NCI-H345 treated with DMSO at 0.1 percent for 48 hours (cell line): Measurements from ENCODE around the gene DESI2.

Experiments
- DNase-seq: peaks from one replicate; lab custom pipeline; 2025; ENCODE audit not compliant: unreplicated experiment; lab: John Stamatoyannopoulos, UW

Gene DESI2

GRCh38 chr1:244652623-244653438 is at the start of gene DESI2:
Gene DESI2, plus strand, starts transcription at chr1:244653126. Its CDS starts 188 bp downstream, at chr1:244653314.
- peak; percentile 98 for DNase-seq

DNA sequence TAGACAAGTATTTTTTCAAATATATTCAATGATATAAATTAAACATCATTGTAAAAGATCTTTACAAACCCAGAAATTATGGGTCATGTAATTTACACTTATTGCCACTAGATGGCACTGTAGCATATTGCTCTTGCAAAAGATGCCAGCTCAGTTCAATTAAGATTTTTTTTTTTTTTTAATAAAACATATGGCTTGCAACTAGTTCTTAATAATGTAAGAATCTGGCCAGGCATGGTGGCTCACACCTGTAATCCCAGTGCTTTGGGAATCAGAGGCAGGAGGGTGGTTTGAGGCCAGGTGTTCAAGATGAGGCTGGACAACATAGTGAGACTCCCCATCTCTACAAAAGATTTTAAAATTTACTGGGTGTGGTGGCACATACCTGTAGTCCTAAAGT is 49.4 kb upstream of the DESI2 start:
- DNase-seq: peak; percentile 55

GRCh38 chr1:244605835-244606370 is 47.0 kb upstream of the DESI2 start:
- DNase-seq: no peak

DNA sequence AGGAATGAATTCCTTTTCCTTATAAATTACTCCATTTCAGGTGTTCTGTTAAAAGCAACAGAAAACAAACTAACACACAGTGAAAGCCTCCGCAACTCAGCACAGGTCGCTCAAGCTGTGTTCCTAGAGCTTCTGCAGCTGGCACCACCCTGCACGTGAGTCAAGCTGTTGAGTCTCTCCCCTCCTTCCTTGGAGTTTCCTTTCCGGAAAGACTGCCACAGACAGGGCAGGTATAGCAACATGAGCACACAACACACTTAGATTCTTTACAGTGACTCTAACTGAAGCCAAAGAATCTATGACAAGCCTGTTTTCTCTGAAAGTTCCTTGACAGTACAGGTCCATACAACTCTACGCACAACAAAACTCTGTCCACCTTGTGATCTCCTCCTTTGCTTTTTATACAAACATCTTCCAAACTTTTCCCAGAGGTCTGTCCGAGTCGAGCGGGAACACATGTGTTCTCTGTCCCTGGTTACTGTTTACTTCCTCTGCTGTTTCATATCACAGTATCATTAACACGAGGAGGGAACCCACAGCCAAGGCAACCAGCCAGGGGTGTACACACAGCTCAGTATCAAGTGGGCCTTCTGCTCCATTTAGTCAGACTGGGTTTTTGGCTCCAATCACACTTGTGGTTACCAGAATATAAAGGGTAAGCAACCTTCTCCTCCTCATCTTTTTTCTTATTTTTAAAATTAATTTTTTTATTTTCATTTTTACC is 38.7 kb upstream of the DESI2 start:
- no peak for DNase-seq

GRCh38 chr1:244614879-244615278 is 38.0 kb upstream of the DESI2 start:
- DNase-seq: no peak

DNA sequence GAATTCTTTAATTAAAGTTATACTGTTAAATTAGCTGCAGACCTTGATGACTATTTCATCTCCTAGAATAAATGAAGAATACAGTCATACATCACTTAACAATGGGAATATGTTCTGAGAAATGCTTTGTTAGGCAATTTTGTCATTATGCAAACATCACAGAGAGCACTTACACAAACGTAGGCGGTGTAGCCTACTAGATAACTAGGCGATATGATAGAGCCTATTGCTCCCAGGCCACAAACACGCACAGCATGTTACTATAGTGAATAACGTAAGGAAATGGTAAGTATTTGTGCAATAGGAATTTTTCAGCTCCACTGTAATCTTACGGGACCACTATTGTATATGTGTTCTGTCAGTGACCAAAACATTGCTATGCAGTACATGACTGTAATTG is 37.6 kb upstream of the DESI2 start:
- no peak for DNase-seq

DNA sequence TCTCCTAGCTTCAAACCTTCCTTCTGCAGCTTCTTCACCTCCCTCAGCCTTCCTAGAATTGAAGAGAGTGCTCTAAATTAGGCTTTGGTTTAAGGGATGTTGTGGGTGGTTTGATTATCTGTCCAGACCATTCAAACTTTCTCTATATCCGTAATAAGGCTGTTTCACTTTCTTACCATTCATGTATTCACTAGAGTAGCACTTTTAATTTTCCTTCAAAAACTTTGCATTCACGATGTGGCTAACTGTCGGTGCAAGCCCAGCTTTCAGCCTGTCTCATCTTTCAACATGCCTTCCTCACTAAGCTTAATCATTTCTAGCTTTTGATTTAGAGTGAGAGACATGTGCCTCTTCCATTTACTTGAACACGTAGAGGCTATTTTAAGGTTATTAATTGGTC is 26.2 kb upstream of the DESI2 start:
- no peak for DNase-seq

- DNase-seq: no peak
Measured at GRCh38 chr1:244628789-244629188, 24.1 kb upstream of the DESI2 start.

GRCh38 chr1:244633140-244633539 is 19.8 kb upstream of the DESI2 start:
- DNase-seq: no peak

DNA sequence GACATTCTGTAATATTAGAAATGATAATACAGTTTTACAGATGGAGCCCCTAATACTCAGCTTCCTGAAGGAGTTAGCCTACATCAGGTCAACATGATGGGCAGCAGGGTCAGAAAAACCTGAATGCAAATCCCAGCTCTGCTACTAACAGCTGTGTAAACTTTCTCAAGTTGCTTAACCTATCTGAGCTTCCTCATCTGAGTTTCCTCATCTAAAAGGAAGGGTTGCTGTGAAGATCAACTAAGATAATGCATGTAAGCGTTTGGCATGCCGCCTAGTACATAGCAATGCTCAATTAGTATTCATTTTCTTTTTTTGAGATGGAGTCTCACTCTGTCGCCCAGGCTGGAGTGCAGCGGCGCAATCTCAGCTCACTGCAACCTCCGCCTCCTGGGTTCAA is 18.4 kb upstream of the DESI2 start:
- no peak for DNase-seq

- no peak for DNase-seq
Measured at GRCh38 chr1:244636488-244637259, 16.3 kb upstream of the DESI2 start.

DNA sequence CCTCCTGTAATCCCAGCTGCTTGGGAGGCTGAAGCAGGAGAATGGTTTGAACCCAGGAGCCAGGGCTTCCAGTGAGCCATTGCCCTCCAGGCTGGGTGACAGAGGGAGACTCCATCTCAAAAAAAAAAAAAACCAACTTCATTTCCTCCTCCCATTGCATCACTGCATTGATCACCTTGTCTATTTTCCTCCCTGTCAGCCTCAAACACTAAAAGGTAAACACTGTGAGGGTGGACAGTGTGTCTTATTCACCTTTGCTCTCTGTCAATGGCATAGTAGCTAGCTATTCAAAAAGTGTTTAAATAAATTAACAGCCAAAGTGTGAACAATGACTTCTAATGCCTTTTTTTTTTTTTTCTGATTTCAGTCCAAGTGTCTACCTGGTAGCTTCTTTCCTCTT is 13.4 kb upstream of the DESI2 start:
- no peak for DNase-seq

- no peak for DNase-seq
Measured at GRCh38 chr1:244640917-244641316, 12.0 kb upstream of the DESI2 start.

- no peak for DNase-seq
Measured at GRCh38 chr1:244642526-244642925, 10.4 kb upstream of the DESI2 start.

GRCh38 chr1:244642988-244643387 is 9.9 kb upstream of the DESI2 start:
- no peak for DNase-seq

- DNase-seq: no peak
Measured at GRCh38 chr1:244645414-244645813, 7.5 kb upstream of the DESI2 start.

- no peak for DNase-seq
Measured at GRCh38 chr1:244645890-244646289, 7.0 kb upstream of the DESI2 start.

GRCh38 chr1:244647819-244648218 is 5.1 kb upstream of the DESI2 start:
- no peak for DNase-seq

- no peak for DNase-seq
Measured at GRCh38 chr1:244651956-244652622, 837 bp upstream of the DESI2 start.

- peak; percentile 14 for DNase-seq
Measured at GRCh38 chr1:244653439-244654107, 647 bp downstream of the DESI2 start.
